Activated CD8-positive, alpha-beta memory T cell treated with anti-CD3 and anti-CD28 coated beads, Interleukin-2, amount 50 U/mL, for 1 hour (primary cell): Measurements from ENCODE around the gene ATG9B.

Experiments used
- DNase-seq: peaks from one replicate; pipeline ENCODE4 v3.0.0-alpha.2; 2020; ENCODE audit errors: extremely low read depth

The ATG9B gene

GRCh38 chr7:151024435-151025056 is at the start of gene ATG9B:
Gene ATG9B, minus strand, starts transcription at chr7:151024494. Its CDS starts 71 bp downstream, at chr7:151024423.
- no peak for DNase-seq

GRCh38 chr7:151073990-151074389 is 49.7 kb upstream of the ATG9B start:
- DNase-seq: no peak

GRCh38 chr7:151071032-151071866 is 47.0 kb upstream of the ATG9B start:
- no peak for DNase-seq

GRCh38 chr7:151070574-151070960 is 46.3 kb upstream of the ATG9B start:
- no peak for DNase-seq

- no peak for DNase-seq
Measured at GRCh38 chr7:151069841-151070573, 45.7 kb upstream of the ATG9B start.

GRCh38 chr7:151068069-151068773 is 43.9 kb upstream of the ATG9B start:
- no peak for DNase-seq

- DNase-seq: no peak
Measured at GRCh38 chr7:151066273-151066974, 42.1 kb upstream of the ATG9B start.

GRCh38 chr7:151065516-151065915 is 41.2 kb upstream of the ATG9B start:
- no peak for DNase-seq

GRCh38 chr7:151064993-151065392 is 40.7 kb upstream of the ATG9B start:
- no peak for DNase-seq

GRCh38 chr7:151064454-151064853 is 40.2 kb upstream of the ATG9B start:
- DNase-seq: no peak

GRCh38 chr7:151063212-151063561 is 38.9 kb upstream of the ATG9B start:
- DNase-seq: no peak

- no peak for DNase-seq
Measured at GRCh38 chr7:151062399-151063211, 38.3 kb upstream of the ATG9B start.

- no peak for DNase-seq
Measured at GRCh38 chr7:151062111-151062398, 37.8 kb upstream of the ATG9B start.

- DNase-seq: no peak
Measured at GRCh38 chr7:151061213-151062110, 37.2 kb upstream of the ATG9B start.

- no peak for DNase-seq
Measured at GRCh38 chr7:151060416-151061212, 36.3 kb upstream of the ATG9B start.

GRCh38 chr7:151060113-151060415 is 35.8 kb upstream of the ATG9B start:
- no peak for DNase-seq

- no peak for DNase-seq
Measured at GRCh38 chr7:151059367-151060112, 35.2 kb upstream of the ATG9B start, which contains the start of gene SLC4A2. Gene SLC4A2, plus strand, starts transcription at chr7:151059589. Its CDS starts 2,399 bp downstream, at chr7:151061988.

- no peak for DNase-seq
Measured at GRCh38 chr7:151058781-151059366, 34.6 kb upstream of the ATG9B start.
